ENCODE measurements around the gene RCN2.

DNA sequence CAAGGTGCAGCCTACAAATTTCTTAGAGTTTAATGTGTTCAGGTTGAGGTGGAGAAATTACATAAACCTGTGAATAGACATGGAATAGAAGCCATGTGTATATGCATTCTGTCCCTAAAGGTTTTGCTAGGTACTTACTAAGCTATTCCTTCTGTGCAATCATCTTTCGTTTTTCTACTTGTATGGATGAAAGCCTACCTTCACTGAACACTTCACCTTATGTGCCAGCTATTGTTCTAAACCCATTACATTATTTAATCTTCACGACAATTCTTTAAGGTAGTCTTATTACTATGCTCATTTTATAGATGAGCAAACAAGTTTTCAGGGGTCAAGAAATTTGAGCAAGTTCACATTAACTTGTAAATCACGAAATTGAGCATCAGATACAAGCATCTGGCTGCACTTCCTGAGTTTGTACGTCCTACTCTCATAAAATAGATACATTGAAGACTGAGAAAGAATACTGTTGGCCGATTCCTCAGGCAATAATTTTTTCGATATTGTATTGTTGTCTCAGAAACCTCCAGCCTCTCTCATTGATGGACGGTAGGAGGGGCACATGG is 635 bp upstream of the RCN2 start:
- TF ChIP-seq EZH2 (IDR thresholded peaks at IDR 0.05; ENCODE audit: insufficient read depth, poor library complexity, severe bottlenecking), result no peak
- no peak for TF ChIP-seq EZH2phosphoT487 (IDR thresholded peaks at IDR 0.05; ENCODE audit: insufficient read depth, low read depth)
